GM23338 (cell line): Measurements from ENCODE around the gene SNRNP48. TPM values are rescaled to one million over a fixed set of nuclear protein-coding genes. Genes with fewer than 3 reads are reported as not detected.
A peak's percentile ranks its signal among the peaks of the same experiment; 100 is the strongest.

Source experiments
- ATAC-seq: fragments of 200-7000 bp; cut with Tn5 transposase; 3 replicates; pipeline ENCODE4 v1.9.1; 2020
- DNase-seq: peaks from one replicate; pipeline ENCODE4 v3.0.0-alpha.2; 2015; ENCODE audit warnings: low spot score
- H2AFZ ChIP-seq: fragments of 200-600 bp; sonication (generic); 2 replicates; pipeline ENCODE4 v1.8.0; 2016; ENCODE audit warnings: antibody characterized with exemption, mild to moderate bottlenecking, moderate library complexity
- H3F3A ChIP-seq: fragments of 200-600 bp; sonication (generic); replicated peaks from 2 replicates; pipeline ENCODE4 v1.8.0; 2017; ENCODE audit warnings: antibody characterized with exemption, mixed run types, low read depth
- H3K27ac ChIP-seq: fragments of 200-600 bp; sonication (generic); 2 replicates; pipeline ENCODE4 v1.6.1; 2016; ENCODE audit warnings: low read depth
- H3K27me3 ChIP-seq: fragments of 200-600 bp; sonication (generic); 2 replicates; pipeline ENCODE4 v1.8.0; 2016; ENCODE audit warnings: mild to moderate bottlenecking, mixed run types, moderate library complexity; ENCODE audit not compliant: insufficient read depth
- H3K36me3 ChIP-seq: fragments of 200-600 bp; sonication (generic); 2 replicates; pipeline ENCODE4 v1.8.0; 2016; ENCODE audit warnings: mild to moderate bottlenecking; ENCODE audit not compliant: insufficient read depth
- H3K4me1 ChIP-seq: fragments of 200-600 bp; sonication (generic); 2 replicates; pipeline ENCODE4 v1.8.0; 2016; ENCODE audit warnings: mild to moderate bottlenecking, moderate library complexity; ENCODE audit not compliant: insufficient read depth
- H3K4me2 ChIP-seq: fragments of 200-600 bp; sonication (generic); 2 replicates; pipeline ENCODE4 v1.7.1; 2017; ENCODE audit warnings: mixed run types
- H3K4me3 ChIP-seq: fragments of 200-600 bp; sonication (generic); 2 replicates; pipeline ENCODE4 v1.6.1; 2016; ENCODE audit warnings: mixed run types
- H3K79me2 ChIP-seq: fragments of 200-600 bp; sonication (generic); replicated peaks from 2 replicates; pipeline ENCODE4 v1.8.0; 2017; ENCODE audit warnings: mild to moderate bottlenecking; ENCODE audit not compliant: insufficient read depth
- H3K9me2 ChIP-seq: fragments of 200-600 bp; sonication (generic); 2 replicates; pipeline ENCODE4 v1.8.0; 2017; ENCODE audit not compliant: insufficient read depth
- H4K20me1 ChIP-seq: fragments of 200-600 bp; sonication (generic); replicated peaks from 2 replicates; pipeline ENCODE4 v1.8.0; 2017; ENCODE audit warnings: mild to moderate bottlenecking; ENCODE audit not compliant: insufficient read depth
- H3K27ac Mint-ChIP-seq: 2 replicates; pipeline ENCODE4 v1.8.0; 2020; ENCODE audit warnings: inconsistent platforms, mild to moderate bottlenecking, moderate library complexity, mixed read lengths
- H3K27me3 Mint-ChIP-seq: 3 replicates; pipeline ENCODE4 v1.8.0; 2022; ENCODE audit warnings: low read depth, mild to moderate bottlenecking, moderate library complexity, mixed read lengths, inconsistent platforms; ENCODE audit not compliant: insufficient read depth, poor library complexity
- H3K36me3 Mint-ChIP-seq: 3 replicates; pipeline ENCODE4 v1.8.0; 2021; ENCODE audit warnings: low read depth, mild to moderate bottlenecking, inconsistent platforms, moderate library complexity, mixed read lengths
- H3K4me1 Mint-ChIP-seq: 3 replicates; pipeline ENCODE4 v1.8.0; 2020; ENCODE audit warnings: mild to moderate bottlenecking, inconsistent platforms, mixed read lengths
- H3K4me3 Mint-ChIP-seq: 3 replicates; pipeline ENCODE4 v1.8.0; 2021; ENCODE audit warnings: moderate library complexity, mild to moderate bottlenecking, inconsistent platforms, mixed read lengths
- H3K9me3 Mint-ChIP-seq: 3 replicates; pipeline ENCODE4 v1.8.0; 2020; ENCODE audit warnings: moderate library complexity, mild to moderate bottlenecking, inconsistent platforms, mixed read lengths
- EZH2 ChIP-seq: fragments of 200-600 bp; sonication (generic); IDR thresholded peaks from one replicate; pipeline ENCODE4 v1.8.0; 2017; ENCODE audit warnings: antibody characterized with exemption, mild to moderate bottlenecking, low read depth; ENCODE audit not compliant: unreplicated experiment
- POLR2AphosphoS5 ChIP-seq: IDR thresholded peaks from 2 replicates; pipeline ENCODE4 v1.6.1; 2016; ENCODE audit warnings: antibody characterized with exemption, low read depth
- ZNF331 ChIP-seq: fragments of 250-450 bp; sonication (Bioruptor Pico); IDR thresholded peaks from 2 replicates; pipeline ENCODE4 v1.5.0; 2020; ENCODE audit warnings: low read depth, mild to moderate bottlenecking, moderate library complexity
- polyA plus RNA-seq: library from polyadenylated mRNA; unstranded; fragments of >200 nt; fragmentation: Nextera tagmentation; extraction: Ambion mirVana; gene quantifications from 2 replicates; pipeline ENCODE4 v1.2.1, GENCODE V29; 2016
- total RNA-seq: library from RNA; depleted of rRNA; stranded (reverse); fragments of >200 nt; shearing (Covaris generic); gene quantifications from 2 replicates; pipeline ENCODE4 v1.2.3, GENCODE V29; 2014
- TF ChIP-seq, protein P1 (sequence below), 2 experiments: fragments of 200-600 bp in 1 of 2; sonication (generic) in 1 of 2; conservative IDR thresholded peaks; 2 replicates each; pipeline versions ENCODE4 v1.5.1 to v1.6.1; 2016 to 2017; ENCODE audit warnings: antibody characterized with exemption in 2 of 2, low read depth in 2 of 2, mild to moderate bottlenecking in 2 of 2, moderate library complexity in 1 of 2
- TF ChIP-seq, protein P2 (sequence below): IDR thresholded peaks from one replicate; pipeline ENCODE4 v1.6.1; 2018; ENCODE audit warnings: antibody characterized with exemption; ENCODE audit not compliant: unreplicated experiment

The SNRNP48 gene
- total and polyA plus RNA-seq, 2 experiments from 2014 or later, result 17.2 to 23.9 TPM

DNA sequence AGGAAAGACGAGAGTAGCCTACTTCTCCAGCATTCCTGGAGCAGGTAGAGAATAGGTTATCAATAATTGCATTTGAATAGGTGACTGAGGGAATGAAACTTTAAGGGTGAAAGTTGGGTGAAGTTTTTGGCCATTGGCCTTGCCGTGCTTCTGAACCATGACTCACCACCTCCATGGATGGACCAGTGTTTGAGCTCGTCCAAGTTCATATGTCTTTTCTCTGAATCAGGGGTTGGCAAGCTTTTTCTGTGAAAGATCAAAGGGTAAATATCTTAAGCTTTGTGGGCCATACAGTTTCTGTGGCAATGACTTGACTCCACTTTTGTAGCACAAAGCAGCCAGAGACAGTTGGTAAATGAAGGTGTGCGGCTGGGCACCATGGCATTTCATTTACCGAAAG lies 31.8 kb downstream of the SNRNP48 start:
- TF ChIP-seq ZNF331 (no peak), POLR2AphosphoS5 (no peak), EZH2 (no peak)
- TF ChIP-seq, protein P1, sequence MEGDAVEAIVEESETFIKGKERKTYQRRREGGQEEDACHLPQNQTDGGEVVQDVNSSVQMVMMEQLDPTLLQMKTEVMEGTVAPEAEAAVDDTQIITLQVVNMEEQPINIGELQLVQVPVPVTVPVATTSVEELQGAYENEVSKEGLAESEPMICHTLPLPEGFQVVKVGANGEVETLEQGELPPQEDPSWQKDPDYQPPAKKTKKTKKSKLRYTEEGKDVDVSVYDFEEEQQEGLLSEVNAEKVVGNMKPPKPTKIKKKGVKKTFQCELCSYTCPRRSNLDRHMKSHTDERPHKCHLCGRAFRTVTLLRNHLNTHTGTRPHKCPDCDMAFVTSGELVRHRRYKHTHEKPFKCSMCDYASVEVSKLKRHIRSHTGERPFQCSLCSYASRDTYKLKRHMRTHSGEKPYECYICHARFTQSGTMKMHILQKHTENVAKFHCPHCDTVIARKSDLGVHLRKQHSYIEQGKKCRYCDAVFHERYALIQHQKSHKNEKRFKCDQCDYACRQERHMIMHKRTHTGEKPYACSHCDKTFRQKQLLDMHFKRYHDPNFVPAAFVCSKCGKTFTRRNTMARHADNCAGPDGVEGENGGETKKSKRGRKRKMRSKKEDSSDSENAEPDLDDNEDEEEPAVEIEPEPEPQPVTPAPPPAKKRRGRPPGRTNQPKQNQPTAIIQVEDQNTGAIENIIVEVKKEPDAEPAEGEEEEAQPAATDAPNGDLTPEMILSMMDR (conservative IDR thresholded peaks at IDR 0.05; ENCODE audit: low read depth in 2 of 2), result no peak
- H3K4me3 Mint-ChIP-seq, result no peak overlapping the region
- H4K20me1 ChIP-seq, result no peaks in the 10 kb centered on the region
- H3K4me3 ChIP-seq, result no peak overlapping the region
- no peak overlapping the region for H2AFZ ChIP-seq
- H3K36me3 ChIP-seq, result no peaks in the 10 kb centered on the region
- H3K36me3 Mint-ChIP-seq, result no peaks in the 10 kb centered on the region
- no peaks in the 10 kb centered on the region for H3K9me3 Mint-ChIP-seq
- H3K27me3 Mint-ChIP-seq, result peaks cover 13% of the 10 kb centered on the region
- DNase-seq (no peak), ATAC-seq (no peak)
- no peaks in the 10 kb centered on the region for H3F3A ChIP-seq
- H3K9me2 ChIP-seq, result no peaks in the 10 kb centered on the region
- no peak overlapping the region for H3K27ac ChIP-seq
- peaks cover 10% of the 10 kb centered on the region for H3K4me1 ChIP-seq
- peaks cover 16% of the 10 kb centered on the region for H3K4me1 Mint-ChIP-seq
- H3K27me3 ChIP-seq, result no peaks in the 10 kb centered on the region
- H3K27ac Mint-ChIP-seq, result no peak overlapping the region
- no peaks in the 10 kb centered on the region for H3K79me2 ChIP-seq
- H3K4me2 ChIP-seq, result no peak overlapping the region

DNA sequence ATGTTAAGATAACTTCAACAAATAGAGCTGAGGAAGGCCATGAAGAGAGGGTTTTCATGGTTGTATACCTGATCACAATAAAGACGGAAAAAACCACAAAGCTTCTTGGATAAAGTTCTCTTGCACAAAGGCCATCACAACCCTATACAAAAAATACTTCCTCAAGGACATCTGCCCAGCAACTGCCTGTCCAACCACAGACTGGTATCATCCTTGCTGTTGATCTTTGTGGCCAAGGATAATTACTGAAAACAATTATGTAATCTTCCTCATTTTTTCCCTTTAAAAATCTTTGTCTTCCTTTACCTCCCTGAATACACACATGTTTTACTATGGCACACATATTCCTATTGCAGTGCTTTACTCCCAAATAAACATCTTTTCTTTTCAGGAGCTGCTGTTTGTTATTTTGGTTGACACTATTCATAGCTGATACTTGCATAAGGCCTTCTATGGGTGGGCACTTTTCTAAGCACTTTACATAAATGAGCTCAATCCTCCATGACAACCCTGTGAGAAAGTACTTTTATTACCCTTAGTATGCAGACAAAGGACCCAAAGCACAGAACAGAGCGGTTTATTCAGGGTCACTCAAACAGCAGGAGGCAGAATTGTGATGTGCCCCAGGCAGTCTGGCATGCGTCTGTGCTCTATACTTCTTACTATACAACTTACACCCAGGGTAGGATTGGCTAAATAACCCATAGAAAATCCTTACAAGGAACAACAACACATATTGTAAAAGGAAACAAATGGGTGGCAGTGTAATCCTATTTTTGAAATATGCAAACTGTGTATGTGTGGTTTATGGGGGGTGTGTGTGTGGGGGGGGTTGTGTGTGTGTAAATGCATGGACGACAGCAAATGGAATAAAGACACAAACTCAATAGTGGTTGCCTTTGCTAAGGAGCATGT lies 35.1 kb downstream of the SNRNP48 start:
- Histone ChIP-seq H3K27me3 (no peaks in the 10 kb centered on the region), H3K4me3 (no peak overlapping the region), H3F3A (no peaks in the 10 kb centered on the region), H3K27ac (no peak overlapping the region), H3K9me2 (no peaks in the 10 kb centered on the region), H3K4me1 (peaks cover 10% of the 10 kb centered on the region), H3K79me2 (no peaks in the 10 kb centered on the region), H4K20me1 (no peaks in the 10 kb centered on the region), H3K36me3 (no peaks in the 10 kb centered on the region), H2AFZ (no peak overlapping the region), H3K4me2 (peak overlapping the region; percentile 33; the same call in 1 of the 2 replicates)
- TF ChIP-seq, protein P2, sequence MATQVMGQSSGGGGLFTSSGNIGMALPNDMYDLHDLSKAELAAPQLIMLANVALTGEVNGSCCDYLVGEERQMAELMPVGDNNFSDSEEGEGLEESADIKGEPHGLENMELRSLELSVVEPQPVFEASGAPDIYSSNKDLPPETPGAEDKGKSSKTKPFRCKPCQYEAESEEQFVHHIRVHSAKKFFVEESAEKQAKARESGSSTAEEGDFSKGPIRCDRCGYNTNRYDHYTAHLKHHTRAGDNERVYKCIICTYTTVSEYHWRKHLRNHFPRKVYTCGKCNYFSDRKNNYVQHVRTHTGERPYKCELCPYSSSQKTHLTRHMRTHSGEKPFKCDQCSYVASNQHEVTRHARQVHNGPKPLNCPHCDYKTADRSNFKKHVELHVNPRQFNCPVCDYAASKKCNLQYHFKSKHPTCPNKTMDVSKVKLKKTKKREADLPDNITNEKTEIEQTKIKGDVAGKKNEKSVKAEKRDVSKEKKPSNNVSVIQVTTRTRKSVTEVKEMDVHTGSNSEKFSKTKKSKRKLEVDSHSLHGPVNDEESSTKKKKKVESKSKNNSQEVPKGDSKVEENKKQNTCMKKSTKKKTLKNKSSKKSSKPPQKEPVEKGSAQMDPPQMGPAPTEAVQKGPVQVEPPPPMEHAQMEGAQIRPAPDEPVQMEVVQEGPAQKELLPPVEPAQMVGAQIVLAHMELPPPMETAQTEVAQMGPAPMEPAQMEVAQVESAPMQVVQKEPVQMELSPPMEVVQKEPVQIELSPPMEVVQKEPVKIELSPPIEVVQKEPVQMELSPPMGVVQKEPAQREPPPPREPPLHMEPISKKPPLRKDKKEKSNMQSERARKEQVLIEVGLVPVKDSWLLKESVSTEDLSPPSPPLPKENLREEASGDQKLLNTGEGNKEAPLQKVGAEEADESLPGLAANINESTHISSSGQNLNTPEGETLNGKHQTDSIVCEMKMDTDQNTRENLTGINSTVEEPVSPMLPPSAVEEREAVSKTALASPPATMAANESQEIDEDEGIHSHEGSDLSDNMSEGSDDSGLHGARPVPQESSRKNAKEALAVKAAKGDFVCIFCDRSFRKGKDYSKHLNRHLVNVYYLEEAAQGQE, result no peak
- TF ChIP-seq, protein P1 (conservative IDR thresholded peaks at IDR 0.05; ENCODE audit: low read depth in 2 of 2), result 0 out of 4 replicates have a peak, but pooled peaks of 1 of the 2 experiments have one; percentile 7
- H3K4me3 Mint-ChIP-seq, result no peak overlapping the region
- peak; percentile 24 for DNase-seq
- ATAC-seq, result peak; percentile 83
- H3K4me1 Mint-ChIP-seq, result peaks cover 16% of the 10 kb centered on the region
- H3K27me3 Mint-ChIP-seq, result no peaks in the 10 kb centered on the region
- no peaks in the 10 kb centered on the region for H3K36me3 Mint-ChIP-seq
- no peaks in the 10 kb centered on the region for H3K9me3 Mint-ChIP-seq
- H3K27ac Mint-ChIP-seq, result no peak overlapping the region
